Activated CD4-positive, alpha-beta T cell treated with anti-CD3 and anti-CD28 coated beads for 1 hour (primary cell): Measurements from ENCODE around the gene OMA1.

Experiments used
- DNase-seq: peaks from one replicate; pipeline ENCODE4 v3.0.0-alpha.2; 2020

Gene OMA1

DNA sequence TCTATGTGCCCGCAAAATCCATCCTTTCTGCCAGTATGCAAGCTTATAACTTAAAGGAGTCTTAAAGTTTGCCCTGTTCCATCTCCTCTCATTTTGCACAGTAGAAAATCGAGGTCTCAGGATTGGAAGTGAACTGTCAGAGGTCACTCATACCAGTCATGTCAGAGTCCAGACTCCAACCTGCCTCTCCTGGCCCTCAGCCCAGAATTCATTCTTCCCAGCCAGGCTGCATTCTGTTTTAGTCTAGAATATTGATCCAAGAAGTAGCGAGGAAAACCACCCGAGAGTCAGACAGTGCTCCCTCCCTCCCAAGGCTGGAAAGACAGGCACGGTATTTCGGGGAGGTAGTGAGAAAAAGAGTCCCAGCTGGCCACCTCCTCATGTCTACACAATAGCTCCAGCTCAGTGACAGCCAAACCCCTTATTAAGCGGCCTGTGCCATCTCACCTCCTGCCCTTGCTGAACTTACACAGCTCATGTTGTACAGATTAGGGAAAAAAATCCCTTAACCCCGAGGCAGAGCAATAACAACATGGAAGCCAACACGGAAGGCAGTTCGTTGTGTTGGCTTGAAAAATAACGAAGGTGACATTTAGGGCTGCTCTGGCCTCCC, 89.4 kb downstream of the OMA1 start:
- DNase-seq, result no peak

- DNase-seq, result no peak
Observed at GRCh38 chr1:58456470-58456869, 90.1 kb downstream of the OMA1 start.

- no peak for DNase-seq
Observed at GRCh38 chr1:58454807-58455206, 91.7 kb downstream of the OMA1 start.

DNA sequence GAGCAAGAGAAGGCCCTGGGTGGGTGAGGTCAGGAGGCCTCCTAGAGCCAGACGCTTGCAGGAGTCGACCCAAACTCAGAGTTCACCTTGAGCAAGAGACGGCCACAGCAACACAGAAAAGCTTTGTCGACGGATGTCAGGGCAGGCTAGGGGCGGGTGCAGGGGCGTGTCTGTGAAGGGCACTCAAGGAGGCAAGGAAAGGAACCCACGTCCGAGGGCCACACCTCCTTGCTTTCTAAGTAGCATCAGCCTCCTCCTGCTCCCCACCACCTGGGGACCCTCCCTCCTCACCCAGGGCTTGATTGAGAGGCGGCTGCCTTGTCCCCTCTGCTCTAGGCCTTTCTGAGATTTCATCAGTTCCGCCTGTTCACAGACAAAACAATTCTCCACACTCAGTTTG, 92.1 kb downstream of the OMA1 start:
- no peak for DNase-seq

- DNase-seq, result no peak
Observed at GRCh38 chr1:58451560-58452191, 94.8 kb downstream of the OMA1 start.

- no peak for DNase-seq
Observed at GRCh38 chr1:58447886-58448285, 98.6 kb downstream of the OMA1 start.

DNA sequence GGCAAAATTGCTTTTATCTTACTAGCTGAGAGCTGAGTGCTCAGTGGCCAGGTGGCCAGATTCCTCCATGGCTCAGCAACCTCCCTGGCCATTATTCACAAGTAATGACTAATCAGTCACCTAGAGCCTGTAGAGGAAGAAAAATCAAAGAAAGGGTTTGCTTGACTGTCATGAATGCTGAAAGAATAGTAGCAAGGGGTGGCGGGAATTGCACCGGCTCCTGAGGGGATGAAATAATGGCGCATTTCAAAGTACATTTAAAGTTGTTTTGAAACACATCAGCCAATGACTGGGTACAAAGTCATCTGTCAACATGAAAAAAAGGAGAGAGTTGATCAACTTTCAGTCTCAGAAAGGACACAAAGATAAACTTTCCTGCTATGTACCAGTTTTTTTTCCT, 99.5 kb downstream of the OMA1 start:
- no peak for DNase-seq

GRCh38 chr1:58446368-58446767, 100.2 kb downstream of the OMA1 start:
- no peak for DNase-seq

DNA sequence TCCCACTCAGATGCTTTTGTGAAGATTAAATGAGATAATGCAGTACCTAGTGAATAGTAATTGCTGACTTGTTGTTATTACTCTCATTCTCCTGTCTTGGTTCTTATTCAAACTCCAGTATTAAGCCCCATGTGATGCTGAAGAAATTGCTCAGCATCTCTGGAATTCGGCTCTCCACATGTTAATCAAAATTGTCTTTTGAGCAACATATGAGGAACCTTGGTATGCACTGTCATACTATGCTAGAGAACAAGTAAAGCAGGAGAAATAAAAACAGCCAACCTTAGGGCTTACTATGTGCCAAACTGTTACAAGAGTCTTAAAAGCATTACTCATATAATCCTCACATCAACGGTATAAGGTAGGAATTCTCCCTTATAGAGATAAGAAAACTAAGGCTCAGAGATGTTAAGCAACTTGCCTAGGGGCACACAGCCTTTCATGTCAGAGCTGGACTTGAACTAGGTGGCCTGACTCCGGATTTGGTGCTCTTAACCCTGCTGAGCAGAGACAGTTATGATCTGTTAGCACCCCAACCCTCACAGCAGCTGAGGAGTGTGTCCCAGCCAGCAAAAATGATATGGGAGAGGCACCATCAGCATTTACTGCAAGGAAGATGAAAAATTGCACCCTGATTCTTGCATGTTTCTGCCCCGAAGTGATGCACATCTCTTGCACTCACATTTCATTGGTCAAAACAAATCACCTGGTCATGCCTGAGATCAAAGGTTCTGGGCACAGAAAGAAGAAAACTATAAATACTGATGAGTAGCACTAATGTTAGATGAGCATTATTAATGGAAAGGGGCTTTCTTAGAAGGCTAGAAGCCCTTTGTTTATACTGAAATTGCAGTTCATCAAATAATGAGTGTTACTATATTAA, 102.3 kb downstream of the OMA1 start:
- DNase-seq, result no peak

DNA sequence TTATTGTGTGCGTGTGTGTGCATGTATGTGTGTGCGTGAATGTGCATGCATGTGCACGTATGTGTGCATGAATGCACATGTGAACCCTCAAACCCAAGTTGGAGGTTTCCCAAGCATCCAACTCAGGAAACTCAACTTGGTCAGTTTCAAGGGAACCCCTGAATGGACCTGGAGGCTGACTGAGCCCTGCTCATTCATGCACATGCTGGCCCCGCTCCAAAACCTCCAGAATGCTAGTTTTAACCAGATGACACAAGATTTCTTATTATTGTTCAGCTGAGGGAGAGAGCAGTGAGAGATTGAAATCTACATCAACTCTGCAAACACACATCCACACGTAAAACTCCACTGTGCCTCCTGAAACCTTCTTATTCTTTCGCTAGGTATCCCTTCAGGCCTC, 104.4 kb downstream of the OMA1 start:
- DNase-seq, result no peak

DNA sequence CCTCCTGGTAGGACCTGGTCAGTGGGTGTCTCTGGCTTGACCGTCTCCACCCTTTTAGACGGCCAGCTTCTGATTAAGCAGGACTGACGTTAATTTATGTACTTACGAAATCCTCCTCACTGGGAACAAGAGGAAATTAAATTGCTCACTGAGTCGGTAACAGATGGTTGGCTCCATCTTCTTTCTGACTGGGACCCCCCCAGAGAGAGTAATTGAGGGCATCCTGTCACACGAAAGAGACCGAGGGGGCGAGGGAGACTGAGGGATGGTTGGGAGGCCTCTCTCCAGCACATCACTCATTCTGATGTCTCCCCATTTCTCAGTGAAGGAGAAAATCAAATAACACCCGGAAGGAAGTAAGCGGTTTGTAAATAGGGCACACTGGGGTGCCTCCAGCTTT, 104.8 kb downstream of the OMA1 start:
- DNase-seq, result no peak

- no peak for DNase-seq
Observed at GRCh38 chr1:58440696-58441095, 105.8 kb downstream of the OMA1 start.

- no peak for DNase-seq
Observed at GRCh38 chr1:58439946-58440345, 106.6 kb downstream of the OMA1 start.

GRCh38 chr1:58438468-58438867, 108.1 kb downstream of the OMA1 start:
- no peak for DNase-seq

- DNase-seq, result no peak
Observed at GRCh38 chr1:58437623-58438022, 108.9 kb downstream of the OMA1 start.

GRCh38 chr1:58436615-58437297, 109.8 kb downstream of the OMA1 start:
- DNase-seq, result no peak

- DNase-seq, result no peak
Observed at GRCh38 chr1:58435376-58435775, 111.2 kb downstream of the OMA1 start.

DNA sequence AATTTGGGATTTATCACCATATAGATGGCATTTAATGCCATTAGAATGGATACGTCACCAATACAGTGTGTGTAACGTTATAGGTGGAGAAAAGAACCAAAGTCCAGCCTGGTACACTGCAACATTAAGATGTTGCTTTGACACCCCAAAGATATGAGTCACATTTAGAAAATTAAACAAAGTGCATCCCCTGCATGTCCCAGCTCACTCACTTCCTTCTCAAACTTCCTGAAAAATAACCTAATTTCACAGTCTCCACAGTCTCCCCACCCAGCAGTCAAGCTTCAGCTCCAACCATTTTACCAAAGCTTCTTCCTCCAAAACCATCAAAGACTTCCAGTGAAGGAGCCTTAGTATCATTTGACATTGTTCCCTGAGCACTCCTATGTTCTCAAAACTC, 111.9 kb downstream of the OMA1 start:
- DNase-seq, result no peak

GRCh38 chr1:58434181-58434580, 112.3 kb downstream of the OMA1 start:
- no peak for DNase-seq

- no peak for DNase-seq
Observed at GRCh38 chr1:58432851-58433668, 113.5 kb downstream of the OMA1 start.

DNA sequence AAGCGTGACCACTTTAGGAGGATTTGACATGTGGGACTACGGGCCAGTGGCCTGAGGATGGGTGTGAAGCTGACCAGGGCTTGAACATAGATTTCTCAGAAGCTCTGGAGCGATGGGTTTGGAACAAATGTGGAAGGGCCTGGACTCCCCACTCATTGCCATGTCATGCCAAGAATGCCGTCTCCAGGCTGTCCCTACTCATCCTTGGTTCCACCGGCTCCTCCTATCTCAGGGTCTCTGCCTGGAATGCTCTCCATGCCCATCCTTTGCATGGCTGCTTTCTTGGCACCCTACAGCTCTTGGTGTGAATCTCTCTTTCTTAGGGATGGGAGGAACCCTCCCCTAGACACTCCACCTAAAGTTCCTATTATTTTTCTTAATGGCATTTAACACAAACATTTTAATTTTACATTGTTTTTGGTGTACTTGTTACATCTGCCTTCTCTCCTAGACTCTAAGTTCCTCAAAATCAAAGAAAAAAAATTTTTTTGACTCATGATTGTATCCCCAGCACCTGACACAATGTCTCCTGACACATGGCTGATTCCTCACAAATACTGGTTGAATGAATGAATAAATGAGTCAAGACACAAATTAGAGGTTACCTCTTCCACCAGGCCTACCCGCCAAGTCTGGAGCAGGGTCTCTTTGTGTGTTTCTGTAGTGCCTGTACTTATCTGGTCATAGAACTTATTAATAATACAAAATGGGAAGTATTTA, 114.5 kb downstream of the OMA1 start:
- no peak for DNase-seq
